NB4 (cell line): ENCODE results near the gene ATP5F1C.

Experiments used
- CTCF ChIP-seq: IDR thresholded peaks from one replicate; pipeline ENCODE4 v1.5.1; 2012; ENCODE audit warnings: low read depth, low read length
- MAX ChIP-seq: IDR thresholded peaks from 2 replicates; pipeline ENCODE4 v1.6.1; 2011; ENCODE audit warnings: low read depth, low read length
- MYC ChIP-seq: IDR thresholded peaks from 2 replicates; pipeline ENCODE4 v1.6.1; 2011; ENCODE audit warnings: low read depth, low read length
- POLR2A ChIP-seq: IDR thresholded peaks from 2 replicates; pipeline ENCODE4 v1.6.1; 2011; ENCODE audit warnings: mild to moderate bottlenecking; ENCODE audit not compliant: insufficient read length; ENCODE audit errors: extremely low read depth

GRCh38 chr10:7787857-7788638 is at the start of gene ATP5F1C, which contains the start of gene KIN:
- TF ChIP-seq CTCF (no peak), POLR2A (peak; percentile 84), MAX (no peak; the same call in 1 of the 2 replicates), MYC (peak; percentile 9; the same call in 1 of the 2 replicates)
